Activated naive CD4-positive, alpha-beta T cell treated with anti-CD3 and anti-CD28 coated beads, Interleukin-2, amount 50 U/mL, for 16 hours (primary cell): ENCODE results near the gene MN1.

ENCODE experiments used
- DNase-seq: peaks from one replicate; pipeline ENCODE4 v3.0.0-alpha.2; 2020

The MN1 gene

DNA sequence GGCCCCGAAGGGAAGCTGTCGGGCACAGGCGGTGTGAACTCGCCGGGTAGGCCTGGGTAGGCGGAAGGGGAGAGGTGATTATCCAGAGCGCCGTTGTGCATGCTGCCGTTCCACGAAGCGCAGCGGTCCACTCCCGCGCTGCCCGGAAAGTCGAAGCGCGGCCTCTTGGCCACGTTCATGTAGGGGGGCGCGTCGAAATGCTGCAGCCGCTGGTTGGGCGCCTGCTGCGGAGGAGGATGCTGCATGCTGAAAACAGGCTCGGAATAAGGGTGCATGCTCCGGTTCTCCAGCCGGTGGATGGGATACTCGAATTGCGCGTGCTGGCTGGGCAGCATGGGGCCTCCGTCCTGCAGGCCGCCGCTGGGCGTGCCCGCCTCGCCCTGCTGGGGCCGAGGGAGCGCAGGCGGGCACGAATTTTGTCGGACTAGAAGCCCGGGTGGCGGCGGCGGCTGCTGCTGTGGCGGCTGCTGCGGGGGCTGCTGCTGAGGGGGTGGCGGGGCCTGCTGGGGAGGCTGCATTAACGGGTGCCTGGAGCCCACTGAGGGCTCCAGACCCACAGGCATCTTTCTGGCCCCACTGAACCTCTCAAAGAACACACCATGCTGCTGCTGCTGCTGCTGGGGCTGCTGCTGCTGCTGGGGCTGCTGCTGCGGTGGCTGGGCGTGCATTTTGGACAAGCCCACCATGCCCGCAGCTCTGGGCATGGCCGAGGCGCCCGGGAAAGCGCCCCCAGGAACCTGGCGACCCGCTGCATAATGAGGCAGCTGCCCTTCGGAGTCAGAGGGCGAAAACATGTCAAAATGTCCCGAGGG is 2.3 kb downstream of the MN1 start:
- DNase-seq = no peak

DNA sequence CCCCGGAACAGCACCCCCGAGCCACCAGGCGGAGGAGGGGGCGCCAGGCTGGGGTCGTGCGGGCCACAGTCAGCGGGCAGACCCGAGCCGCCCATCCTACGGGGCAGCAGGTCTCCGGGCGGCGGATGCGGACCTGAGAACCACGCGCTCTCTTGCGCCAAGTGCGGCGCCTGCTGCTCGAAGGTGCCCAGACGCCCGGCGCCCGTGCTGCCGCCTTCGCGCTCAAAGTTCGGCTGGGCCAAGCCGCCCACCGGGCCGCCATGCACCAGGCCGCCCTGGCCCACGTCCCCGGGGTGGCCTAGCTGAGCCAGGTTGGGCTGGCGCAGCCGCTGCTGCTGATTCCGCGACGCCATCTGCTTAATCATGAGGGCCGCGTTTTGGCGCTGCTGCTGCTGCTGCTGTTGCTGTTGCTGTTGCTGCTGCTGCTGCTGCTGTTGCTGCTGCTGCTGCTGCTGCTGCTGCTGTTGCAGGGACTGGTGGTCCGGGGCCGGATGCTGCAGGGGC is 3.0 kb downstream of the MN1 start:
- DNase-seq = no peak

DNA sequence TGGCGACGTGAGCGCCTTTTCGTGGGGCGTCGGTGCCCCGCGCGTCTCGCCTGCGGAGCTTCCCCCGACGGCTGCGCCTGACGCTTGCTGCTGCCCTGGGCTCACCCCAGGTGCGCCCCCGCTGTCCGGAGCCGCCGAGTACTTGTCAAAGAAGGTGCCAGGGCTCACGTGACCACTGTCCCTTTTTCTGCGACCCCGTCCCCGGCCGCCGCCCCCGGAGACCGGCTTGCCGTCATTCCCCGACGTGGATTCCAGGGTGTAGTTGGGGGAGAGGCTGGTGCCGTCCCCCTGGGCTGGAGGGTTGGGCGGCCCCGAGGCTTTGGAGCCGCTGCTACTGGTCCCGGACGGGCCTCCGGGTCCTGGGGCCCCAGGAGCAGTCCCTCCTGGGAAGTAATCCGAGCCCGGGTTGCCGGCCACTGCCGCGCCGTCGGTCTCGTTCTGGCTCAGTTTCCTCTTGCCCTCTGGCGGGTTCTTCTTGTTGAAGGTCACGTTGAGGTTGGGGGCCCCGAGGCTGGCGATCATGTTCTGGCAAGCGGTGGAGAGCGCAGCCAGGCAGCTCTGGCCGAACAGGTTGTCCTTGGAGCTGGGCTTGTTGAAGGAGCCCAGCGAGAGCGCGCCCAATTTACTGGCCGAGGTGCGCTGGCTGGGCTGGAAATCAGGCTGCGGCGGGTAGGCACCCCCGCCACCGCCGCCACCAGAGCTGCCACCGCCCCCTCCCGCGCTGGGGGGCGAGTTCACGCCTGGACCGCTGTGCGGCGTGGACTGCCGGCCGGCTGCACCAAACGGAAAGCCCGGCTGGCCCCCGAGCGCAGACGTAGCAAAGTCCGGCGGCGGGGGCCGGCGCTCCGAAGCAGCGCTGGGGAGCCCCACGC is 3.8 kb downstream of the MN1 start:
- DNase-seq = no peak

DNA sequence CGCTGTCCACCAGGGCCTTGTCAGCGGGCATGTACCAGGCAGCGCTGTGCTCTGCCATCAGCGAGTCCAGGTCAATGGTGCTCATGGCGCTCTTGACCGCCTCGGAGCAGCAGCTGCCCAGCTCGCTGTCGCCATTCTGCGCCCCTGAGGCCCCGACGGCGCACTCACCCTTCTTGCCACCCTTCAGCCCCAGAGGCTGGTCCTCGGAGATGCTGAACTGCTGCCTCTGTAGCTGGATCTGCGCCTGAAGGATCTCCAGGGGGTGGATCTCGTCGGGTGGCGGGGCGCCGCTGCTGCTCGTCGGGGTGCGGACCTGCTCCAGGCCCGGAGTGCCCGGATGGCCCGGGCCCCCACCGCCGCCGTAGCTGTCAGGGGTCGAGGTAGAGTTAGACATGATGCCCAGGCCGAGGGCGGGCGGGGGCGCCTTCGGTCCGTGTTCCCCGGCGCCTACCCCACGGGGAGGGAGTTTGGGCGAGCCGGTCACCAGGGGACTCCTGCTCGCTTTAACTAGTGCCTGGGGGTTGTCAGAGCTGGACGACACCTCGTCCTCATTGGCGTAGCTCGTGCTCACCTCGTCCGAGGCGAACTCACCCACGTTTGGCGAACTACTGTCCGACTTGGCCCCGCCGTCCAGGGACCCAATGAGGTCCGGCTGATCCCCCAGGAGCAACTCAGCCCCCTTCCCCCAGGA is 4.6 kb downstream of the MN1 start:
- DNase-seq = no peak

DNA sequence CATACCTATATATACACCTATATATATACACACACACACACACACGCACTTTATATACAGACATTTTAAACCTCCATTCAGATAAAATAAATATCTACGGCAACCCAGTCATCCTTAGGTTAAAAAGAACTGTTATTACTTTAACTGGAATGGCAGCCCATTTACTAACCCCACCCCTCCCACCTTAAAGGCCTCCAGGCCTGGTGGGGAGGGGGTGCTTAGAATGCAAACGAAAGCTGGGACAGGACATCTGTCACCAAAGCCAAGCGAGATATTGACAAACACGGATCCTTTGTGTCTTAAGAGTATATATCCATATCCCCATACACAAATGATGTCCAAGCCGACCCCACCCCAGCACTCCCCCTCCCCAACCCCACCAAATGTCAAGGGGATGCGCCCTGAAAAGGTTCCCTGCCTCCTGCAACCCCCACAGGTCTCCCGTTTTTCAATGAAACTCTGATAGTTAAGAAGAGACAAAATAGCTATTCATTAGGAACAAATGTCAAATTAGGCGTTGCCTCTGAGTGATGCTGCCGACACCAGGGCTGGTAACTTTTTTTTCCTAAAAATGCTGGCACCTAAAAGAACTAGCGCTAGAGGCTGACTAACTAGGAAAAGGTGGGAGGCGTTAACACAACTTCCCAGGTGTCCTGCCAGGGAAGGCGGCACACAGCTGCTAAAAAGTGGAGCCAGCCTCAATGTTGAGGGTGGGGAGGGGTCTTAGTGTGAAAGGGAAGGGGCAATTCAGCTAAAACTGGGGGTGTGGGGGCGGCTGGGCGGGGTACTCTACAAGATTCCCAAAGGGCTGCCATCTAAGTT is 5.6 kb downstream of the MN1 start:
- DNase-seq = no peak

DNA sequence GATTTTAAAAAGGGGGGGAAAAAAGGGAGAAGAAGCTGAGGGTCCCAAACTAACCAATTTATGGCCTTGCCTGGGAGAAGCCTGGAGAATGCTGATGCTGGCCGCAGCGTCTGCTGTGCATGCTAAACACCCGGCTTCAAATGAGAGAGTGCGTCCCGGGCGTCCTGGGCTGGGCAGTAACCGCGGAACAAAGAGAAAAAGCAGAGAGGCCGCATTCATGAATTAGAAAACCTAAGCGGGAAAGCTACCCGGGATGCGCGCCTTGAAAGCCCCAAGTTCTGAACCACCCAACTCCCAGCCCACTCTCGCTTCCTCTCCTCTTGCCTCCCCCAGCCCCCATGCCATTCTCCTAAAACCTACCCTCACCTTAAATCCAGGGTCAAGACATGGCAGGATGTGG is 6.5 kb downstream of the MN1 start:
- DNase-seq = no peak

DNA sequence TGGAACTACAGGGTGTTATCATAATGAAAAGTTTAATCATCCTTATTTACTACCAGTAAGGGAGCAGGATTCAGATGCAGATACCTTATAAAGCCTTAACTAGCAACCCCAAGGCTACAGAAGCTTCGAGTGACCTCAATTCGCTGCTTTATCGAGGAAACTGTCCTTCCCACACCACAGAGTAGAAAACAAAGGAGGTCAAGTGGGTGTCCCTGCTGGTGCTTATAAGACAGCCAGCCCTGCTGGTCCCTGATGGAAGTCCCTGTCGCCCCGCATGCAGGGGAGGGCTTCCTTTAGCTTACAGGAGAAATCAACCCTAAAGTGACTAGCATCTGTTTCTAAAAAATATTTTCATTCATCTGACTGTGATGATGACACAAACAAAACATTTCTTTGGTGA is 7.3 kb downstream of the MN1 start:
- no peak for DNase-seq

DNA sequence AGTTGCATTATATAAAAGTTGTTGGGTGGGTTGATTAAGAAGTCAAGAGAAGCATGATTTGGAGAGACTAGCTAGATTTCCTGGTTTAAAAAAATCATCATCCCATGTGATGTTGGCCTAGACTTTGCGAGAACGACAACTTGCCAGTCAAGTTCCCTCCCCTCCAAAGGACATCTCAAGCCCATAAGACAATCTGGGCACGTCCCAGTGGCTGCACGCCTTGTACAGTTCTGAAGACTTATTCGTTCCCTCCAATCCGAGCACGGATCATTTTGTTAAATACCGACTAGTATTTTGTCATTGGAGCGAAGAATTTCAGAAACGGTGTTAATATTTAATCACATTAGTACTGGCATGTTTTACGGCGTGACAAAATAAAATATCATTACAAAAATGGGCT is 8.0 kb downstream of the MN1 start:
- no peak for DNase-seq

DNA sequence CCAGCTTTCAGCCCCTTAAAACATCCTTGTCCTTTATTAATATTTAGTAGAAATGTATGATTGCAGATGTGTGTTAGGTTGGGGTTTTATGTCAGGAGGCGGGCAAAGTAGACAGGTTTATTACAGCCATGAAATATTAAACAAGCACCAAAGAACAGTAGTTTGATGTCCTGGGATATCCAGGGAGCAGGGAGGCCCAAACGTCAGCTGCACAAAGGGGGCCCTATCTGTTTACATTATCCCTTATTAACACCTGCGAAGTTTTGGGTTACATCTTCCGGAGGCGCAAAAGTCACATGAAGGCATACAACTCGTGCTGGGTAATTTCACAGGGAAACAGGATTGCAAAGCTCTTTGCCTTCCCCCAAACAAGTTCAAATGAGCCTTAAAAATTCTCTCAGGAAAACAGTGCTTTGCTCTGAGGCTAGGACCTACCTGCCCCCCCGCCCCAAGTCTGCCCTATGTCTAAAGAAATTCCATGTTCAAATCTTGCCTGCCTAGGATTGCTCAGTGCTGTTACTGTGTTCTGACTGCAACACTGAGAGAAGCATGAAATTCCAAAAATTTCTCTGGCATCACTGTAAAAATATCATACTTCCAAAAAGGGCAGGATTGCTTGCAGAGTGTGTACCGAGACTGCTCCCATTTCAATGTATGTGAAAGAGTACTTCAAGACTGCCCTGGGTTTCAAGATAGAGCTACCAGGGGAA is 8.9 kb downstream of the MN1 start:
- no peak for DNase-seq

DNA sequence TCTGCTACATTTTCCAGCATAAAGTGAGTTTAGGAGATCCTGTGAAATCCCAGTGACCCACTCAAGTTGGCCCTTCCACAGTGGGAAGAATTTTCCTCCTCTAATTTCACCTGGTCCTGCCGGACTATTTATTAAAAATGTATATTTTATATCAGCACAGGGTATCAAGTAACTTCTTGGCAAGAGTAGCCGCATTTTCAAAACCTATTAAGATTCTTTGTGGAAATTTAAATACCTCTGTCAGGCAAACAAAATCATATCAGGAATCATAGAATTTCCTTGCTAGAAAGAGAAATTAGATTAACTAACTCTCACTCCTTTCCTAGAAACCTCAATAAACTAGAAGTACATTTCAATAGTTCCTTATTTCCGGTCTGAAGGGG is 9.7 kb downstream of the MN1 start:
- DNase-seq = no peak

DNA sequence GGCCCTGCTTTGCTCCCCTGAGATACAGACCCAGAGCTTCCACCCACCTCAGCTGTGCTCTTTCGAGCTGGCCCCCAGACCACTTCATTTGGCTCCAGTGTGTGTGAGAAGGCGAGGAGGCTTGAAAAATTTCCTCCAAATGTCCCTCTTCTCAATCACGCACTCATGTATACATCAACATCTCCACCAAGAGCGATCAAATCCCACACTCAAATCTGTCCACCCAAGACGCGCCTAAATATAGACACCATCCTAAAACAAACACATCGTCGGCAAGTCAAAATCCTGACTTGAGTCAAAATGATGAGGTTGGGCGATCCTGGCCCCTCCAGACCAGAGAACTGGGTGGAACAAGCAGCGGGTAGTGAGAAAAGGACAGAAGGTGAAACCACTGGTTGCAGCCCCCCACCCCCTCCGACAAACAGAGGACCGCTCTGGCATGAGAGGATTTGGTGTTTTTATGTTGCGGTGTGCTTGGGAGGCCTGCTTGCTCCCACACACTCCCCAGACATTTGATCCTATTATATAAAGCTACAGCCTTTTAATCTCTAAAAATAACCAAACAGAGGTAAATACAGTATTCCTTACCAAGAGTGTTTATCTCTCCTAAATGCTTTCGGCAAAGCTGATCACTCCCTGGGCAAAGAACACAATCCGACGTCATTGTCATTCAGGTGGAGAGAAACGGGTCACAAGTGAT is 10.2 kb downstream of the MN1 start:
- DNase-seq = no peak

DNA sequence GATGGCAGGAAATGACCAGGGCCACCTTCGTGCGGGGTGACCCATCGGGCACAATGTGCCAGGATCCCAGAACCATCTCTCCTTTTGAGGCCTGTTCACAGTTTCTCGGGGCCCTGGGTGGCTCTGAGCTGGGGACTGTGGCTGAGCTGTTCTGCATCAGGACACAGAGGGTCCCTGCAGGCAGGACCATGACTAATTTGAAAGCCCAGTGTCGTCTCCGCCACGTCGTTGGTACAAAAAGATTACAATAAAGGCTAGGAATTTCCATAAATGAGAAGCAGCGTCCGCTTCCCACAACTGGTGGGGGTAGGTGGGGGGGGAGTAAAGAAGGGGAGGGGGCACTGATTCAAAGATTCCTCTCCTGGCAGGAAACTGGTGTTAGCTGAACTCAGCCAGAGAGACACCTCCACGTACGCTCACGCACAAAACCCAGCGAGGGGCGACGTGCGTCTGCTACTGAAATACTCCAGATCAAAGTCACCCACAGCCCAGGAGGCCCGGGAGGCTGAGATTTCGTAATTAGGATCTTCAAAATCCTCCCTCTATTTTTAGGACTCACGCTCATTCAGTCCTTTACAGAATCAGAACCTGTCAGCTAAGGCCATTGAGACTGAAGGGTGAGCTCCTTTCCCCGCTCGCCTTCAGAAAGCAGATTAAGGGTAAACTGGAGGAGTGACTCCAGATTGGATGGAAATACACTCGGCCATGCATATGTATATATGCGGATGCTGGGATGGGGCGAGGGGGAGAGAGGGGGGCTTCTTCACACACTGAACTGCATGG is 11.0 kb downstream of the MN1 start:
- DNase-seq = no peak

DNA sequence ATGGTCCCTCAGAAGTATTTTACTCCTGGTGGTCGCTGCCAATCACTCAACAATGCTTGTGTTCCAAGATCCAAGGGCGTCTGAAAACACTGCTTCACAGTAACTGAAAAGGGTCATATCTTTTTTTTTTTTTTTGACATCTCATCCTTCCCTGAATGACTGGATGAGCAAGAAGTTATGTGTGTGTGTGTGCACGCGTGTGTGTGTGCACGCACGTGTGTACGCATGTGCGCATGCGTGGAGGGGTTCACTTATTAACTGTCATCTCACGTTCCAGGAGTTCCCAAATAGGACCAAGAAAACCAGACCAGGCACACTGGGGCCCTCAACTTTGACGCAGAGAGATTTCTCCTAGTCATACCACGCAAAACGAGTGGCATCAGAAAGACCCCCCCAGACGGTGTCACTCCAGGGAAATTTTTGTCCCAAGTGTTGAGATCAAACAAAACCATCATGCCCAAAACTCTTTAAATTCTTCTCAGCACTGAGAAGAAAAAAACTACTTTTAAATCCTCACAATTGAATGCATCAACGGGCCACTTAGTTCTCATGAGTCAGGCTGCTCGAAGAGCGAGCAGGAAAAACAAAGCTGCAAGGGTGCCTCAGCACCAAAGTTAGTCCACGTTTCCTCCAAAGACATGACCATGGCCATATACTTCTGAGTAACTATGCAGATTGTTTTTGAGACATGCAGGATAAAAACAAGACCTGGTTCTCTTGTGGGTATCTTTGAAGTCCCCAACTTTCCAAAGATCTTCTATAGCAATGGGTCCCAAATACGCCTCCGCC is 12.9 kb downstream of the MN1 start:
- DNase-seq = no peak

DNA sequence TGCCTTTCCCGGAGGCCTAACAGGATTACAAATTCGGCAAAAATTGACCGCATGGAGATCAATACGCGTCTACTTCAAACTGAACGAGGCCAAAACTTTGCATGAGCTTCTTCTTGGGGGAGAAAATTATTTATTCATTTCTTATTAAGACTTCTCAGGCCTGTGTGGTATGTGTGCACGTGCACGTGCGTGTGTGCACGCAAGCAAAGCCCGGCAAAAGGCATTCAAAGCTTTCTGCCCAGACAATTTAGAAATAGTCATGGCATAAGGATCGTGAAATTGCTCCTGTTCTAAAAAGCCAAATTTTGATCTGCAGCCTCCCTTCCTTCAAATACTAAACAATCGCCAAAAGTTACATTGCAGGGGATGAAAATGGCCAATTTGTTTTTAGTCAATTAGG is 14.6 kb downstream of the MN1 start:
- DNase-seq = no peak

DNA sequence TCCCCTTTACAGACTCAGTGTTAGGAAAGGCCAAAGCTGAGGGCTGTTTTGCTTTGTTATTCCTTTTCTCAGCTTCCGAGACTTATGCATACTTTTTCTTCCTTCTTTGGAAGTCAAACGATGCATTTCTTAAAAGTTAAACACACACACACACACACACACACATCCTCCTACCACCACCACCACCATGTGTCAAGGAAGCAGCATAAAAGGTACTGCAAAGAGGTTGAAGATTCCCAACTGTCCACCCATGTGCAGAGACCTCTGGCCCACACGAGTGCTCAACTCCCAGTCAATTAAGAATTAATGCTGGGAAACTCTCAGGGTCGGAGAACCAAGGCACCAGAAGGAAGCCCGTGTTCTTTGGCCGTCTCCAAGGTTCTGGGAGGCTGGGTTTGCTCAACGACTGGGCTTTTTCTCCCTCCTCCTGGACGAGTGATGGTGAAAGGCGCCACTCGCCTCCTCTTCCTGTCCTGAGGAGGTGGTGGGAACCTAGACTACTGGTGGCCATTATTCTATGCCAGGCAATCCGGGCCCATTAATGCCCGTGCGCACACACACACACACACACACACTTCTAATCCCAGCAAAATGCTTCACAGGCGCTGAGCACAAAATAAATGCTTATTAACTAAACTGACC is 15.1 kb downstream of the MN1 start:
- no peak for DNase-seq

DNA sequence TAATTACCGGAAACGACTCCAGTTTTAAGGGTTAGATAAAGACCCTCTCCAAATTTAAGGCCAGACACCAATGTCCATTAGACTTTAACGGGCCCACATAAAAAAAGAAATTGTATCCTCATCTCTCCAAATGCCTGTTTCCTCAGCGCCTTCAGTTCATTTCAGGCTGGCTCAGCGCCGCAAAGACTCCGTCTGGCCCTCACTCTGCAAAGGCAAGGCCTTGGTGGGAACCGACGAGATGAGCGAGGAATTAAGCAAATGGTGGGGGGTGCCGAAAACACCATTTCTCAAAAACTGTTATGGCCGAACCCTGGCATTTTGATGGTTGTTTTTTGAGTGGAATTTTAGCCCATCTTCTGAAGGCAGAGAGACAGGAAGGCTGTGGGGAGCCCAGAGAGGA is 15.7 kb downstream of the MN1 start:
- DNase-seq = no peak

DNA sequence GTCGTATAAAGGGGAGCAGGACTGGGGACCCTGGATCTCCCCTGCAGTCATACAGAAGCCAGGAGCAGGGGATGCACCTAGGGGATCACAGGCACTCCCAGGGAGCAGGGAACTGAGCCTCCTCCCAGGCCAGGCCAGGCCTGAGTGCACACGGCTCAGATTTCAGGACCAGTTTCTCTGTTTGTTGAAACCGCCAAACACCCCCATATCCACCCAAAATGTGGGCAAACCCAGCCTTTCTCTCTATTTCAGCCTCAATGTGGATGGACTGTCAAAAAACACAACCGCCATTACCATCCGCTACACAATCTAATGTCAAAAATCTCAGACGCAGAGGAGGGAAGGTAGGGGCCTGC is 17.5 kb downstream of the MN1 start:
- no peak for DNase-seq

DNA sequence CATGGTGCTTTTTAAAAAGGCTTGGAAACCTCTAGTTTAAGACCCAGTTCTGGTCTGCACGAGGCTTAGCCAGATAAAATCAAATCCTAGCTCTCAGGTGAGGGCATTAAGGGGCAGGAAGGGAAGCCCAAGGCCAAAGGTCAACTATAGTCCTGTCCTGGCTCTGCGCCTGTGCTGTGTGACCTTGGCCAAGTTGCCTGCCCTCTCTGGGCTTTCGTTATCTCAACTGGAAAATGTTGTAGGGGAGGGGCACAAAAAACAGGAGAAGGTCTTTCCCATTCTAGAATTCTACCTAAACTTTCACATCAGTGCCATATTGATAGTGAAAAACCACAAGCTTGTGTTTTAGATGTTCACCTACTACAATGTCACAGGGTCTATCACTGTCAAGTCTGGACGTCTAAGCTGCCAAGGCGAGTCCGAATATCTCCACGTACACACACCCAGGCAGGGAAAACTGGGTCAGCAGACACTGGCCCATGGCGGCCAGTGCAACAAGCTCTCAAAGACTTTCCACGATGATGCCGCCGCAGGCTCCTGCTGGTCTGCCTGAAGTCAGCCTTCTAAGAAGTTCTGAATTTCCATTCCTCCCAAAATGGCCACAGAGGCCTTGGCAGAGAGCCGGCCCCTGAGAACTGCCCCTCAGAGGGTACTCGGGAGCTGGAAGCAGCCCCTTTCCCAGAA is 18.0 kb downstream of the MN1 start:
- DNase-seq = no peak

DNA sequence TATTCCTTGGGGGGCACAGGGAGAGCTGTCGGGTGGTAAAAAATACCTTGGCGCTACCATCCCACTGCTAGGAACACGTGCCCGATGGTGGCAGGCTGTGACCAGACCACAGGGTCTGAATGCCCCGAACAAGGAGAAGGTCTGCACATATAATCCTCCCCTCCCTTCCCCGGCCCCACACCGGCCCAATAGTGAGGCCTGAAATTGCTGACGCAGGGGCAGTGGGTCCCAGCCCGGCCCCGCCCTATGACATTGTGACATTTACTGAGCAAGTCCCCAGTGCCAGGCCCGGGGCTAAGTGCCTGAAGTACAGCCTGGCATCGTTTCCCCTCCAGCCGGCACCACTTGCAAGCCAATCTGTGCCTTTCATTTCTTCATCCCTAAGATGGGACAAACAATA is 19.5 kb downstream of the MN1 start:
- no peak for DNase-seq
